HG03064 (cell line): ENCODE measurements around the gene IFT81.
A peak's percentile ranks its signal among the peaks of the same experiment; 100 is the strongest.
"Not testable (repeated sequence)": the region's sequence is repeated elsewhere in the genome, so short reads cannot be mapped to it uniquely, and the experiment has no call there.

ENCODE experiments used
- ATAC-seq: cut with Tn5 transposase; IDR thresholded peaks from one replicate; pipeline ENCODE4 v1.9.1; 2021; ENCODE audit warnings: low read depth; ENCODE audit not compliant: unreplicated experiment

IFT81 gene

GRCh38 chr12:110124269-110124995, at the start of gene IFT81:
TSS of gene IFT81 (plus strand) at chr12:110124357. CDS start at chr12:110127381, 3,024 bp downstream.
- peak; percentile 62 for ATAC-seq

- no peak for ATAC-seq
These were observed 48.3 kb upstream of the IFT81 start for GRCh38 chr12:110075880-110076279.

- ATAC-seq, result no peak
These were observed 46.4 kb upstream of the IFT81 start for GRCh38 chr12:110077800-110078199.

GRCh38 chr12:110079477-110080400, 44.4 kb upstream of the IFT81 start:
- peak; percentile 74 for ATAC-seq

GRCh38 chr12:110080410-110080809, 43.7 kb upstream of the IFT81 start:
- ATAC-seq, result no peak

- no peak for ATAC-seq
These were observed 39.7 kb upstream of the IFT81 start for GRCh38 chr12:110084314-110085015.

- ATAC-seq, result not testable (repeated sequence)
These were observed 35.9 kb upstream of the IFT81 start for GRCh38 chr12:110088216-110088615.

- ATAC-seq, result no peak
These were observed 35.2 kb upstream of the IFT81 start for GRCh38 chr12:110088936-110089335.

- no peak for ATAC-seq
These were observed 33.7 kb upstream of the IFT81 start for GRCh38 chr12:110090266-110091135.

- no peak for ATAC-seq
These were observed 32.9 kb upstream of the IFT81 start for GRCh38 chr12:110091136-110091711.

- ATAC-seq, result no peak
These were observed 30.4 kb upstream of the IFT81 start for GRCh38 chr12:110093631-110094311.

GRCh38 chr12:110100315-110100970, 23.7 kb upstream of the IFT81 start:
- peak; percentile 86 for ATAC-seq

- ATAC-seq, result no peak
These were observed 21.9 kb upstream of the IFT81 start for GRCh38 chr12:110102255-110102654.

- no peak for ATAC-seq
These were observed 19.7 kb upstream of the IFT81 start for GRCh38 chr12:110104188-110105094.

GRCh38 chr12:110105159-110105558, 19.0 kb upstream of the IFT81 start:
- ATAC-seq, result no peak

GRCh38 chr12:110105986-110106385, 18.2 kb upstream of the IFT81 start:
- no peak for ATAC-seq
